Measurements from ENCODE around the gene RPTOR.

RPTOR gene

DNA sequence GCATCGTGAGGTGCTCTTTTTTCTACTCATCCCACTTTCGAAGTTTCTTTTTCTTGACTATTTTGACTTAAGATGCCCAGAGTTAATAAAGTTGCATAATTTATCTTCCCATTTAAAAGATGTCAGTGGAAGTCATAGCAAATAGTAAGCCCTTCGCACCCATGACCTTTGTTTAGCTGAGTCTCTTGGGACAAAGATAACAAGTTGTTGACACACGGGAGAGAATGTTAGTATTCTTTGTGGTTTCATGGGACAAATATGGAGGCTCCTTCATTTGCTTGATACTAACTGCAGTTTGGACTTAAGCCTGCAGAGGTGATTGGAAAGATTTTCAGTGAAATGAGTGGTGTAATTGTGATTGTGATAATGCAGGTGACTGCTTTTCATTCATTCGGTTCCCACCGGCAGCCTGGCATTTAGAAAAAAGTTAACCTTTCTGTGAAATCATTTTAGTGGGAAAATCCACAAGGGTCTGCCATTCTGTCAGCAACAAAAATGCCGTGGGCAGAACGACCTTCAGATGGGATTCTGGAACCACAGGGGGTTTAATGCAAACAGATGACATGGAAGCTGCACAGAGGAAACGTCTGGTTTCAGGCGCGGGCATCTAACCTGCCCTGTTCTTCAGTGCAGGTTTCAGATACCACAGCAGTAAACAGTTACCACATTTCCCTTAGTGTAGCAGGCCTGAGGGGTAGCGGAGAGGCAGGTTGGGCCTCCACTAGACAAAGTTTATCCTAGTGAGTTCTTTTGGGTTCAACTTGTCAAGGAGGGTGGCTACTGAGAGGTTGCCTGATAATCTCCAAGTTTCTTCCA is 123.0 kb downstream of the RPTOR start:
- DNase-seq (ENCODE audit: low read depth): no peak
- no peak overlapping the region for H3K4me3 ChIP-seq (ENCODE audit: control insufficient read depth, low read depth, low read length)
- TF ChIP-seq, protein P1, sequence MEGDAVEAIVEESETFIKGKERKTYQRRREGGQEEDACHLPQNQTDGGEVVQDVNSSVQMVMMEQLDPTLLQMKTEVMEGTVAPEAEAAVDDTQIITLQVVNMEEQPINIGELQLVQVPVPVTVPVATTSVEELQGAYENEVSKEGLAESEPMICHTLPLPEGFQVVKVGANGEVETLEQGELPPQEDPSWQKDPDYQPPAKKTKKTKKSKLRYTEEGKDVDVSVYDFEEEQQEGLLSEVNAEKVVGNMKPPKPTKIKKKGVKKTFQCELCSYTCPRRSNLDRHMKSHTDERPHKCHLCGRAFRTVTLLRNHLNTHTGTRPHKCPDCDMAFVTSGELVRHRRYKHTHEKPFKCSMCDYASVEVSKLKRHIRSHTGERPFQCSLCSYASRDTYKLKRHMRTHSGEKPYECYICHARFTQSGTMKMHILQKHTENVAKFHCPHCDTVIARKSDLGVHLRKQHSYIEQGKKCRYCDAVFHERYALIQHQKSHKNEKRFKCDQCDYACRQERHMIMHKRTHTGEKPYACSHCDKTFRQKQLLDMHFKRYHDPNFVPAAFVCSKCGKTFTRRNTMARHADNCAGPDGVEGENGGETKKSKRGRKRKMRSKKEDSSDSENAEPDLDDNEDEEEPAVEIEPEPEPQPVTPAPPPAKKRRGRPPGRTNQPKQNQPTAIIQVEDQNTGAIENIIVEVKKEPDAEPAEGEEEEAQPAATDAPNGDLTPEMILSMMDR (IDR thresholded peaks at IDR 0.05; ENCODE audit: control insufficient read depth, insufficient read depth, low read depth, low read length, missing control alignments): no peak

DNA sequence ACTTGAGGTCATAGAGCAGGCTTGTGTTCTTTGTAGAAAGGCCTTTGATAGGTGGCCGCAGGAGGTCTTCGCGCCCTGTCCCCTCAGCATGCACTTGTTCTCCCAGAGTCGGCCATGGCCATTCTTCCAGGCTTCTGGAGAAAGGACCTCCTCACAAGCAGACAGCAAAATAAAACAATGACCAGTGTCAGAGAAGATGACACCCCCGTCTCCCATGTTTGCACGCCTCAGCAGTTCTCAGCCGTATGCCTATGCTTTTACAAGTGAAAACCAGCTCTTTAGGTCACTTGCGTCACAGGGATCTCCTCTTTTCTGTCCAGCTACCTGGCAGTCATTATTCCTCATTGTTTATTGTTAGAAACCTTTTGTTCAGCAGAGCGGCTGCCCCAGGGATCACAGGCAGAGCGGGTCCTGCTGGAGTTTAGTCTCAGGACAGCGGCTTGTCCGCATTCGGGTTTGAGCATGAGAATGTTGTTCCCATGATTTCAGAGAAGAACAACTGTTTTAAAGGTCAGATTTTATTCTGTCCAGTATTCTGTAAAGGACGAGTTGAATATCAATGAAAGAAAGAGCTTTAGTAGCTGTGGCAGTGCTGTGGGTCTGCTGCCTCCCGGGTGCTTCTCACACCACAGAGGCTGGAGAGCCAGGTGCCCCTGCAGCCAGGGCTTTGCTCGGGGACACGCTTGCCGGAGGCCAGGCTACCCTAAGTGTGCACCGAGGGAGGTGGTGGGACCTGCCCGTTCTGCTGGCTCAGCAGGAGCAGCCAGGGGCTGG is 123.9 kb downstream of the RPTOR start:
- DNase-seq (ENCODE audit: low read depth): no peak
- TF ChIP-seq, protein P1 (IDR thresholded peaks at IDR 0.05; ENCODE audit: control insufficient read depth, insufficient read depth, low read depth, low read length, missing control alignments): no peak
- H3K4me3 ChIP-seq (ENCODE audit: control insufficient read depth, low read depth, low read length): no peak overlapping the region

DNA sequence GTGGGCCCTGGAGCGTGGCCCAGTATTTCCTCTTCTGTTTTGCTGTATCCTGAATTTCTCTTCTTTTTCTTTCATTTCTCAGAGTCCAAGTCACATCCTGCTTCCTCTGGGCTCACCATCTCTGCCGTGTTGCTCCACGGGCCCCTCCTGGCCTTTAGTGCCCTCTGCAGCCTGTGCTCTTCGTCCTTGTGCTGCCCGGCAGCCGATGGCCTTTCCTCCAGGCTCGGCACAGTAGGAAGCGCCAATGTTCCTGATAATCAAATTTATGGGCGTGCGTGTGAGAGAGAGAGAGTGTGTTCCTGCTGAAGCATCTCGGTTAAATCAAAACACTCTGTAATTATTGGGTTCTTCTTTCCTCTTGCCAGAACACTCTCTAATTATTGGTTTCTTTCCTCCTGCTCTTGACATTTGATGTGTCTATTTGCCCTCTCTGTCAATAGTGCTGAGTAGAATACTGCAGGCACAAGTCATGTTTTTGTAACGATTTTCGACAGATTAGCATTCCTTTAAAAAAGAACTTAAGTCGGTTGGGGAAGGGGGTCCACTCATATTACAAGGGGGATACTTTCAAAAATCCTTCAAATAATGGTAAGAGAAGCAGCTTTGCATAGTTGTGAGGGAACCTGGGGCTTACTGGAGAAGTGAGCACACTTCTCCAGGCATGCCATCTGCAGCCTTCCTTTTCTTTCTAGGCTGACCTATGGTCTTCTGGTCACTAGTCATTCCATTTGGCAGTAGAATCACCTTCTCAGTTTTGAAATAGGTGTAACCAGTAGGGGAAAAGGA is 126.6 kb downstream of the RPTOR start:
- no peak for DNase-seq (ENCODE audit: low read depth)
- TF ChIP-seq, protein P1 (IDR thresholded peaks at IDR 0.05; ENCODE audit: control insufficient read depth, insufficient read depth, low read depth, low read length, missing control alignments): no peak
- no peak overlapping the region for H3K4me3 ChIP-seq (ENCODE audit: control insufficient read depth, low read depth, low read length)

DNA sequence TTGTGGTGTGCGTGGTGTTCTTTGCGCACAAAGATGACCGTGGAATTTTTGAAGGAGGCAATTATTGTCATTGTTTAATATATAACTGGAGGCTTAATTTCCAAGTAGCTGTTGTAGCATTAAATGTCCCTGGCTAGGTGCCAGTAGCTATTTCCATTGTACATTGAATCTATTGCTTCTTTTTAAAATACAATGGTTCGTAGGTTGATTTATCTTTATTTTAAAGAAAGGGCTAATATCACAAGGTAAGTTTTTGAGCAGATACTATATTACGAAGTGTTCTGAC is 127.1 kb downstream of the RPTOR start:
- TF ChIP-seq, protein P1 (IDR thresholded peaks at IDR 0.05; ENCODE audit: control insufficient read depth, insufficient read depth, low read depth, low read length, missing control alignments): no peak
- no peak for DNase-seq (ENCODE audit: low read depth)
- no peak overlapping the region for H3K4me3 ChIP-seq (ENCODE audit: control insufficient read depth, low read depth, low read length)

DNA sequence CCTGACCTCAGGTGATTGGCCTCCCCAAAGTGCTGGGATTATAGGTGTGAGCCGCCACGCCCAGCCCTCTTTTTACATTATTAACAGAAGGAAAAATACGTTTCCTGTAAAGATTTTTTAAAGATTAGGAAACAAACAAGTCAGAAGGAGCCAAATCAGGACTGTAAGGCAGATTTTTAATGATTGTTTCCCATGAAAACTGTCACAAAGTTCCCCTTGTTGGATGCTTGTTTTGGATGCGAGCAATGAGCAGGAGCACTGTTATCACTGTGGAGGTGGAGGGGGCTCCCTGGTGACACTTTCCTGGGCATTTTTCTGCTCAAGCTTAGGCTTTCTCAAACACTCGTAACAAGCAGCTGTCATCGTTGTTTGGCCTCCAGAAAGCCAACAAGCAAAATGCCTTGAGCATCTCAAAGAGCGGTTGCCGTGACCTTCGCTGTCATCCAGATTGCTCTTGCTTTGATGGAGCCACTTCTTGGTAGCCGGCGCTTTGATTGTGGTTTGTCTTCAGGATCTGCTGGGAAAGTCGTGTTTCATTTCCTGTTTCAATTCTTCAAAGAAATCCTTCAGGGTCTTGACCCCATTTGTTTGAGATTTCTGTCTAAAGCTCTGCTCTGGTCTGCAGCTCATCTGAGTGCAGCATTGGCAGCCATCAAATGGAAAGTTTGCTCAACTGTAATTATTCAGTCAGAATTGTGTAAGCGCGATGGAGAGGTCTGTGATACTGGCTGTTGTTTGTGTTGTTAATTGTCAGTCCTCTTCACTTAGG is 128.7 kb downstream of the RPTOR start:
- DNase-seq (ENCODE audit: low read depth): no peak
- H3K4me3 ChIP-seq (ENCODE audit: control insufficient read depth, low read depth, low read length): no peak overlapping the region
- TF ChIP-seq, protein P1 (IDR thresholded peaks at IDR 0.05; ENCODE audit: control insufficient read depth, insufficient read depth, low read depth, low read length, missing control alignments): no peak
